HCT116 (cell line): ENCODE results near the gene CLASP2.

Experiments used
- FOSL1 ChIP-seq: IDR thresholded peaks from 2 replicates; pipeline ENCODE4 v1.6.1; 2012; ENCODE audit warnings: low read depth
- POLR2A ChIP-seq: IDR thresholded peaks from 2 replicates; pipeline ENCODE4 v1.7.0; 2011; ENCODE audit warnings: borderline replicate concordance; ENCODE audit not compliant: insufficient read depth, insufficient read length; ENCODE audit errors: extremely low read depth
- POLR2AphosphoS5 ChIP-seq: IDR thresholded peaks from 2 replicates; pipeline ENCODE4 v1.6.1; 2011; ENCODE audit warnings: mild to moderate bottlenecking, low read depth, low read length, moderate library complexity
- TCF7L2 ChIP-seq: IDR thresholded peaks from 2 replicates; pipeline ENCODE4 v1.7.0; 2011; ENCODE audit warnings: borderline replicate concordance, inconsistent platforms; ENCODE audit not compliant: insufficient read depth, insufficient read length; ENCODE audit errors: extremely low read depth
- TF ChIP-seq, protein P1 (sequence below), 3 experiments: fragments of 200-600 bp in 1 of 3; sonication (generic) in 1 of 3; IDR thresholded peaks in 2 of 3; conservative IDR thresholded peaks in 1 of 3; 2 replicates each; pipeline ENCODE4 v1.5.1; 2012 to 2017; ENCODE audit warnings: low read depth in 2 of 3, low read length in 2 of 3, antibody characterized with exemption in 1 of 3, borderline replicate concordance in 1 of 3, control low read depth in 1 of 3, mild to moderate bottlenecking in 1 of 3, mixed read lengths in 1 of 3, mixed run types in 1 of 3, moderate library complexity in 1 of 3; ENCODE audit not compliant: insufficient read depth in 1 of 3
- TF ChIP-seq, protein P2 (sequence below): IDR thresholded peaks from 2 replicates; pipeline ENCODE4 v1.6.1; 2012

- TF ChIP-seq, protein P1, sequence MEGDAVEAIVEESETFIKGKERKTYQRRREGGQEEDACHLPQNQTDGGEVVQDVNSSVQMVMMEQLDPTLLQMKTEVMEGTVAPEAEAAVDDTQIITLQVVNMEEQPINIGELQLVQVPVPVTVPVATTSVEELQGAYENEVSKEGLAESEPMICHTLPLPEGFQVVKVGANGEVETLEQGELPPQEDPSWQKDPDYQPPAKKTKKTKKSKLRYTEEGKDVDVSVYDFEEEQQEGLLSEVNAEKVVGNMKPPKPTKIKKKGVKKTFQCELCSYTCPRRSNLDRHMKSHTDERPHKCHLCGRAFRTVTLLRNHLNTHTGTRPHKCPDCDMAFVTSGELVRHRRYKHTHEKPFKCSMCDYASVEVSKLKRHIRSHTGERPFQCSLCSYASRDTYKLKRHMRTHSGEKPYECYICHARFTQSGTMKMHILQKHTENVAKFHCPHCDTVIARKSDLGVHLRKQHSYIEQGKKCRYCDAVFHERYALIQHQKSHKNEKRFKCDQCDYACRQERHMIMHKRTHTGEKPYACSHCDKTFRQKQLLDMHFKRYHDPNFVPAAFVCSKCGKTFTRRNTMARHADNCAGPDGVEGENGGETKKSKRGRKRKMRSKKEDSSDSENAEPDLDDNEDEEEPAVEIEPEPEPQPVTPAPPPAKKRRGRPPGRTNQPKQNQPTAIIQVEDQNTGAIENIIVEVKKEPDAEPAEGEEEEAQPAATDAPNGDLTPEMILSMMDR (IDR thresholded peaks at IDR 0.05 in 2 of 3, conservative IDR thresholded peaks at IDR 0.05 in 1 of 3; ENCODE audit: borderline replicate concordance in 1 of 3, insufficient read depth in 1 of 3, low read depth in 2 of 3, low read length in 2 of 3): no peak
- no peak for TF ChIP-seq FOSL1
- no peak for TF ChIP-seq POLR2AphosphoS5
- TF ChIP-seq POLR2A: no peak
- TF ChIP-seq, protein P2, sequence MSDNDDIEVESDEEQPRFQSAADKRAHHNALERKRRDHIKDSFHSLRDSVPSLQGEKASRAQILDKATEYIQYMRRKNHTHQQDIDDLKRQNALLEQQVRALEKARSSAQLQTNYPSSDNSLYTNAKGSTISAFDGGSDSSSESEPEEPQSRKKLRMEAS: no peak
- TF ChIP-seq TCF7L2: no peak
Measured at GRCh38 chr3:33642806-33643205, 75.2 kb downstream of the CLASP2 start.
